Activated CD4-positive, alpha-beta T cell treated with anti-CD3 and anti-CD28 coated beads for 36 hours (primary cell): Measurements from ENCODE around the gene HSPA1A. TPM values are rescaled to one million over a fixed set of nuclear protein-coding genes. Genes with fewer than 3 reads are reported as not detected.

Source experiments
- ATAC-seq: fragments of 200-7000 bp; cut with Tn5 transposase; one replicate; pipeline ENCODE4 v1.10.0; 2021; ENCODE audit warnings: mild to moderate bottlenecking, moderate library complexity
- CTCF ChIA-PET: fragments of 350-600 bp; sonication (Branson Sonifier 250); formaldehyde crosslinking; loops from one replicate; lab custom pipeline; 2021; ENCODE audit warnings: antibody characterized with exemption; lab: Charles Lee
- POLR2A ChIA-PET: fragments of 350-600 bp; sonication (Branson Sonifier 250); formaldehyde crosslinking; loops from one replicate; lab custom pipeline; 2021; ENCODE audit warnings: antibody characterized with exemption, inconsistent platforms; lab: Charles Lee
- DNase-seq: peaks from one replicate; pipeline ENCODE4 v3.0.0-alpha.2; 2020
- H3K27ac Mint-ChIP-seq: one replicate; pipeline ENCODE4 v1.8.0; 2021; ENCODE audit warnings: mixed read lengths
- H3K27me3 Mint-ChIP-seq: one replicate; pipeline ENCODE4 v1.8.0; 2021; ENCODE audit warnings: mixed read lengths
- H3K36me3 Mint-ChIP-seq: one replicate; pipeline ENCODE4 v1.8.0; 2021; ENCODE audit warnings: low read depth, mixed read lengths
- H3K4me1 Mint-ChIP-seq: one replicate; pipeline ENCODE4 v1.8.0; 2021; ENCODE audit warnings: mixed read lengths
- H3K4me3 Mint-ChIP-seq: one replicate; pipeline ENCODE4 v1.8.0; 2021; ENCODE audit warnings: mild to moderate bottlenecking, moderate library complexity, mixed read lengths
- H3K9me3 Mint-ChIP-seq: one replicate; pipeline ENCODE4 v1.8.0; 2021; ENCODE audit warnings: low read depth, mixed read lengths
- intact Hi-C, 2 experiments: fragments of 100-400 bp; cut with DNase I in 1 of 2; cut with micrococcal nuclease in 1 of 2; formaldehyde crosslinking; loops; one replicate each; pipeline versions ENCODE4 v1.14.2 to v1.15.1; 2022 to 2024; cut with DNase I, micrococcal nuclease
- total RNA-seq, 2 experiments: library from RNA; stranded (reverse); gene quantifications; one replicate each; pipeline ENCODE4 v1.2.3, GENCODE V29; 2021

The HSPA1A gene
- total RNA-seq, 2 experiments from 2014 or later = 56.1 to 64.7 TPM

GRCh38 chr6:31775633-31776484 is 39.5 kb upstream of the HSPA1A start:
- DNase-seq (no peak), ATAC-seq (no peak)
- ChIA-PET POLR2A (no interaction called here), CTCF (interaction anchor here (0.8 to 1.4 kb wide), 2 partner anchors 41 to 55 kb away, joined by 3 to 4 read pairs; no protein-coding TSS in a partner anchor)
- Mint-ChIP-seq H3K9me3 (no peaks in the 10 kb centered on the region), H3K36me3 (peaks cover 32% of the 10 kb centered on the region), H3K4me3 (no peak overlapping the region), H3K27ac (peak overlapping the region; percentile 47), H3K27me3 (no peaks in the 10 kb centered on the region), H3K4me1 (peaks cover 43% of the 10 kb centered on the region)
- intact Hi-C loops = no loop called here

DNA sequence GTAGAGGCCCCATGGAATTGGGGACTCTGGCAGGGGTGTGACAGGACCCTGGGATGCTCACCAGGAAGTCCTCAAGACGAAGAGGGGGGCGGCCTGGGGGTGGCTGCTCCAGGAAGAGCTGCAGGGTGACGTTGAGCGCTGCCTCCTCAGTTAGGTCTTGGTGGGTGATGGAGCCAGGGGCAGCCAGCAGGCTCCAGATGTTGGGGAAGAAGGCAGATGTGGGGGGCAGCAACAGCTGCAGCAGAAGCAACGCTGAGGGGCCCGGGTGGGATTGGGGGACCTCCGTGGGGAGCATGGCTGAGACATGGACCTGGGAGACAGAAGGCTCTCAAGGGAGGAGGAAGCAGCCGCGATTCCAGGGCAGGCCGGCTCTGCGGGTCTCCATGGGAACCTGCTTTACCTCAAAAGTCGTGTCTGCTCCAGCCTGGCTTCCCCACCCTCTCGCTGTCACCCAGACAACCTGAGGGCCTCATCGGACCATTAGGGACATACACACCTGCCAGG is 38.8 kb upstream of the HSPA1A start:
- Mint-ChIP-seq H3K4me1 (peaks cover 38% of the 10 kb centered on the region), H3K27me3 (no peaks in the 10 kb centered on the region), H3K36me3 (peaks cover 27% of the 10 kb centered on the region), H3K9me3 (no peaks in the 10 kb centered on the region), H3K4me3 (no peak overlapping the region), H3K27ac (no peak overlapping the region)
- POLR2A ChIA-PET = no interaction called here
- DNase-seq (no peak), ATAC-seq (peak; percentile 5)
- intact Hi-C loops = no loop called here
- CTCF ChIA-PET = interaction anchor here (0.8 kb wide), 1 partner anchor 54 kb away, joined by 3 read pairs; no protein-coding TSS in a partner anchor

DNA sequence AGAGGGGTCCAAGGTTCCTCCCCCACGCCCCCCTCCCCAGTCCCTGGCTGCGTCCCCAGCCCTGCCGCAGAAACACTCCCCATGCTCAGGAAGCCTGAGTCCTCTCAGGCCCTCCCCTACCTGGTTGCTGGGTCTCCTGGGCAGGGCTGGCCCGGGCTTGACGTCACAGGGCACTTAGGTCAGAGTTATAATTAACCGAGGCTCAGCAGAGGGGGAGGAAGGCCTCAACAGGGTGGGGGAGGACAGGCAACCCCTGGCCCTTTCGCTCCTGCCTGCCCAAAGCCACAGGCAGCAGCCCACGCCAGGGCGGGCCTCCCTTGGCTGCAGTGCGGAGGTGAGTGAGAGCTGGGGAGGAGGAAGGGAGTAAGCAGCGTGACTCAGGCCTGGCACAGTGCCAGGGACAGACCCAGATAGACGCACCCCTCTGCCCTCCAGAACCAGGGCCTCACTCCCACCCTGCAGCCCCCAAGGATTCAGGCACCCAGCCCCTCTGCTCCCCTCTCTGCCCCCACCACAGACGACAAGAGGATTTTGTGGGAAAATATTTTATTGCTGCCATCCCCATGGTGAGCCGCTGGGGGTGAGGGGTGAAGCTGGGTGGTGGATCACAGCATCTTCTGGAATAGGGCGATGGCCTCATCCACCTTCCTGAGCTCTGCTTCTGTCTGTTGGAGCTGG is 38.2 kb upstream of the HSPA1A start, which contains the start of gene VWA7:
Gene VWA7 (minus strand): TSS at position 340 of the 678 bp plus-strand sequence. CDS start 549 bp downstream, outside the sequence.
- ATAC-seq (peak; percentile 93), DNase-seq (peak; percentile 90)
- POLR2A ChIA-PET = no interaction called here
- Mint-ChIP-seq H3K9me3 (no peaks in the 10 kb centered on the region), H3K27ac (peak within 1 kb of the TSS; percentile 47), H3K27me3 (no peaks in the 10 kb centered on the region), H3K36me3 (peaks cover 33% of the 10 kb centered on the region), H3K4me1 (peaks cover 36% of the 10 kb centered on the region), H3K4me3 (no peak within 1 kb of the TSS)
- CTCF ChIA-PET = interaction anchor here (0.7 to 1.2 kb wide), 6 partner anchors 14 to 197 kb away, joined by 3 to 4 read pairs (median 3); no protein-coding TSS in a partner anchor
- intact Hi-C loops = no loop called here

GRCh38 chr6:31777667-31778050 is 37.7 kb upstream of the HSPA1A start:
- intact Hi-C loops = no loop called here
- ChIA-PET POLR2A (no interaction called here), CTCF (interaction anchor here (0.6 to 1.2 kb wide), 6 partner anchors 13 to 197 kb away, joined by 3 to 4 read pairs (median 3); no protein-coding TSS in a partner anchor)
- Mint-ChIP-seq H3K4me1 (peaks cover 31% of the 10 kb centered on the region), H3K27ac (peak overlapping the region; percentile 47), H3K4me3 (no peak overlapping the region), H3K36me3 (peaks cover 38% of the 10 kb centered on the region), H3K9me3 (no peaks in the 10 kb centered on the region), H3K27me3 (no peaks in the 10 kb centered on the region)
- ATAC-seq = no peak
- DNase-seq = no peak

GRCh38 chr6:31778193-31778592 is 37.1 kb upstream of the HSPA1A start:
- CTCF ChIA-PET = interaction anchor here (0.6 to 1.2 kb wide), 3 partner anchors 20 to 1045 kb away, joined by 3 to 5 read pairs (median 3); no protein-coding TSS in a partner anchor
- no peak for ATAC-seq
- intact Hi-C loops = no loop called here

GRCh38 chr6:31778999-31779885 is 36.1 kb upstream of the HSPA1A start:
- H3K4me3 Mint-ChIP-seq = no peak overlapping the region
- DNase-seq = no peak
- H3K27me3 Mint-ChIP-seq = no peaks in the 10 kb centered on the region
- intact Hi-C loops = no loop called here
- CTCF ChIA-PET = interaction anchor here (0.6 to 1.3 kb wide), 3 partner anchors 10 to 56 kb away, joined by 3 to 5 read pairs (median 3); partner anchors contain the start of gene MPIG6B
- peaks cover 24% of the 10 kb centered on the region for H3K4me1 Mint-ChIP-seq
- no peak overlapping the region for H3K27ac Mint-ChIP-seq
- H3K9me3 Mint-ChIP-seq = no peaks in the 10 kb centered on the region
- POLR2A ChIA-PET = no interaction called here
- H3K36me3 Mint-ChIP-seq = peaks cover 44% of the 10 kb centered on the region
- ATAC-seq = no peak

More at GRCh38 chr6:31778193-31778592, 37.1 kb upstream of the HSPA1A start:
- Mint-ChIP-seq H3K9me3 (no peaks in the 10 kb centered on the region), H3K27ac (no peak overlapping the region), H3K27me3 (no peaks in the 10 kb centered on the region), H3K4me1 (peaks cover 27% of the 10 kb centered on the region), H3K36me3 (peaks cover 40% of the 10 kb centered on the region), H3K4me3 (no peak overlapping the region)
- no peak for DNase-seq
- POLR2A ChIA-PET = no interaction called here

- no peaks in the 10 kb centered on the region for H3K27me3 Mint-ChIP-seq
- POLR2A ChIA-PET = no interaction called here
- no peak overlapping the region for H3K27ac Mint-ChIP-seq
- intact Hi-C loops = no loop called here
- H3K4me1 Mint-ChIP-seq = peaks cover 24% of the 10 kb centered on the region
- H3K4me3 Mint-ChIP-seq = no peak overlapping the region
- H3K36me3 Mint-ChIP-seq = peaks cover 50% of the 10 kb centered on the region
- CTCF ChIA-PET = interaction anchor here (0.6 to 1.3 kb wide), 3 partner anchors 10 to 57 kb away, joined by 3 to 5 read pairs (median 3); partner anchors contain the start of gene MPIG6B
- H3K9me3 Mint-ChIP-seq = no peaks in the 10 kb centered on the region
- DNase-seq = no peak
- no peak for ATAC-seq
Measured at GRCh38 chr6:31779908-31780307, 35.4 kb upstream of the HSPA1A start.

DNA sequence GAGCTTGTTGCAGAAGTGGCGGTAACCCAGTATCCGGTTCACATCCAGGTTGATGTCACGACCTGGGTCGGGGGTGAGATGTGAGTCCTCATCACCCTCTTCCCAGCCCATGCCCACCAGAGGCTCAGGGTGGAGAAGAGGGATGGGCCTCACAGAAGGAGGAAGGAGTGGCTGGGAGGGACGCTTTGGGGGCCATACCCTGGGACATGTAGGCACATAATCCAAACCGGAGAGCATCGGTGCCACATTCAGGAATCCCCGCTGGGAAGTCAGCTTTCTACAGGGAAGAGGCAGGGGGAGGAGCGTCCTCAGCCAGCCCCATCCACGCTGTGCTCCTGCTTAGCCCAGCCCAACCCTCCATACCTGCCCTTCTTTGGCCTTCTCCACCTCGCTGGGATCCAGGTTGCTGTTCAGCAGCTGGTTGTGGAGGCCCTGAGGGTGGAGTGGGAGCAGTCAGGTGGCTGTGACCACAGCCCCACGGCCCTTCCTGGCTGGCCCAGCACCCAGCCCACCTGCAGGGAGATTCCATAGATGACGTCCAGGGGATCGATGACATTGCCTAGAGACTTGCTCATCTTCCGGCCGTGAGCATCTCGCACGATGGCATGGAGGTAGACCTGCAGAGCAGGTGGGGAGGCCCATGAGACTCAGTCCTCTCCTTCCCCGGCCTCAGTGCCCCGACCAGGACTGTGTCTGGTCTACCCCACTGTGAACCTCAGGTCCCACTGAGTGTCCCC is 34.7 kb upstream of the HSPA1A start:
- peaks cover 20% of the 10 kb centered on the region for H3K4me1 Mint-ChIP-seq
- no peak for DNase-seq
- ATAC-seq = no peak
- CTCF ChIA-PET = interaction anchor here (0.6 kb wide), 1 partner anchor 56 kb away, joined by 3 read pairs; no protein-coding TSS in a partner anchor
- H3K27me3 Mint-ChIP-seq = no peaks in the 10 kb centered on the region
- peaks cover 50% of the 10 kb centered on the region for H3K36me3 Mint-ChIP-seq
- H3K27ac Mint-ChIP-seq = no peak overlapping the region
- no peak overlapping the region for H3K4me3 Mint-ChIP-seq
- H3K9me3 Mint-ChIP-seq = no peaks in the 10 kb centered on the region
- intact Hi-C loops = no loop called here
- POLR2A ChIA-PET = no interaction called here

DNA sequence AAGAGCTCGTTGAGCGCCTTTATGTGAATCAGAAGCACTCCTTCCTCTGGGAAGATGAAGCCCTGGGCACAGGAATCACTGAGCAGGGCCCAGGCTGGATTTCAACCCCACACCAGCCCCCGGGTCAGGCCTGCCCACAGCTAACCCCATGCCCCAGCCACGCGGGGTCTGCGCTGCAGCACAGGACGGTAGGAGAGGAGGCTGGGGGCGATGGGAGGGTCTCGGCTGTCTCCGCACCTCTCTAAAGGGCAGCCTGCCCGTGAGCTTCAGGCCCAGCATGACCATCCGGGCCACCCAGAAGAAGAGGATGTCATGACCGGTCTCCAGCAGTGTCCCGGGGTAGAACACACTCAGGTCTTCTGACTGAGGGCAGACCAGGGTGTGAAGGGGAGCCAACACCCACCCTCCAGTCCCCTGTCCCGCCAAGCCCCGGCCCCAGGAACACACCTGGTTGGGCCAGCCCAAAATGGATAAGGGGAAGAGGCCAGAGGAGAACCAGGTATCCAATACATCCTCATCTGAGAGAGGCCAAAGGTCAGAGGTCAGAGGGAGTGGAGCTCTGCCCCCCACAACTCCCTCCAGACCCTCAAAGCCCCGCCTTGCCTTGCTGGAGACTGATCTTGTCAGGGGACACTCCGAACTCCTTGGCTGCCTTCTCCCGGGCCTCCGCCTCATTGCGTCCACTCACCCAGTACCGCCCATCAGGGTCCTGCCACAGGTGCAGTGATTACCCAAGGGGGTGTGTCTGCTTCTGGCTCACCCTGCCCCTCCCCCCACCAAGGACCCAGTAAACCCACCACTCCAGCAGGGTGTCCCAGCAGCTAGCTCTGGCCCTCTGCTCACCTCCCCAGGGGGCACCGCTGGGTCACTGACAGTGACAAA is 33.9 kb upstream of the HSPA1A start:
- Mint-ChIP-seq H3K4me1 (peaks cover 15% of the 10 kb centered on the region), H3K4me3 (no peak overlapping the region), H3K36me3 (peaks cover 53% of the 10 kb centered on the region), H3K9me3 (no peaks in the 10 kb centered on the region), H3K27me3 (no peaks in the 10 kb centered on the region), H3K27ac (no peak overlapping the region)
- intact Hi-C loops = no loop called here
- CTCF ChIA-PET = no interaction called here
- POLR2A ChIA-PET = no interaction called here
- DNase-seq (no peak), ATAC-seq (no peak)
